ENCODE data around the gene SPDEF. TPM values are rescaled to one million over a fixed set of nuclear protein-coding genes. Genes with fewer than 3 reads are reported as not detected.

SPDEF gene
- total RNA-seq, 6 experiments from 2014 or later, result not detected

DNA sequence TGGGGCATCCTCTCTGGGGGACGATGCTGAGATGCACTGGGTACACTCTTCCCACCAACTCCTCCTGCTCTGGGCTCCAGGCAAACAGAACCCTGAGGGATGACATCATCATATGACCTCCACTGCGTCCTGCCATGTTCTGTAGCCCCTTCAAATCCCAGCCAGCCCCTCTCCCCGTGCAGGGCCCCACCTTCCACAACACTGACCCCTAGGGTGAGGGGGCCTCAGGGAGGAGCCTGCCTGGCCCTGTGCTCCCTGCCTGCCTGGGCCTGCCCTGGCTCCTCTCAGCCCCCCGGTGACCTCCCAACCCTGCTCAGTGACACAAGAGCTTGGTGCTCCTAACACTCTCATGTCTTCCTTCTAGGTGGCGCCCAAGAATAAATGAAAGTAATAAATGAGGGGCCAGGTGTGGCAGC lies 9.6 kb upstream of the SPDEF start:
- no peaks in the 10 kb centered on the region for H3K27me3 ChIP-seq
- H3K36me3 ChIP-seq, result no peaks in the 10 kb centered on the region
- no peak overlapping the region for H3K4me3 ChIP-seq
- DNase-seq, result no peak
- TF ChIP-seq POLR2A (IDR thresholded peaks at IDR 0.05), result no peak
- TF ChIP-seq, protein P1, sequence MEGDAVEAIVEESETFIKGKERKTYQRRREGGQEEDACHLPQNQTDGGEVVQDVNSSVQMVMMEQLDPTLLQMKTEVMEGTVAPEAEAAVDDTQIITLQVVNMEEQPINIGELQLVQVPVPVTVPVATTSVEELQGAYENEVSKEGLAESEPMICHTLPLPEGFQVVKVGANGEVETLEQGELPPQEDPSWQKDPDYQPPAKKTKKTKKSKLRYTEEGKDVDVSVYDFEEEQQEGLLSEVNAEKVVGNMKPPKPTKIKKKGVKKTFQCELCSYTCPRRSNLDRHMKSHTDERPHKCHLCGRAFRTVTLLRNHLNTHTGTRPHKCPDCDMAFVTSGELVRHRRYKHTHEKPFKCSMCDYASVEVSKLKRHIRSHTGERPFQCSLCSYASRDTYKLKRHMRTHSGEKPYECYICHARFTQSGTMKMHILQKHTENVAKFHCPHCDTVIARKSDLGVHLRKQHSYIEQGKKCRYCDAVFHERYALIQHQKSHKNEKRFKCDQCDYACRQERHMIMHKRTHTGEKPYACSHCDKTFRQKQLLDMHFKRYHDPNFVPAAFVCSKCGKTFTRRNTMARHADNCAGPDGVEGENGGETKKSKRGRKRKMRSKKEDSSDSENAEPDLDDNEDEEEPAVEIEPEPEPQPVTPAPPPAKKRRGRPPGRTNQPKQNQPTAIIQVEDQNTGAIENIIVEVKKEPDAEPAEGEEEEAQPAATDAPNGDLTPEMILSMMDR (IDR thresholded peaks at IDR 0.05), result no peak
- no peaks in the 10 kb centered on the region for H3K9me3 ChIP-seq
- no peak for ATAC-seq
- intact Hi-C loops (cut with DNase I), result no loop called here
- H3K4me1 ChIP-seq, result no peaks in the 10 kb centered on the region
- 67% methylated on average over 4 of the region's 5 CpGs for WGBS (ENCODE audit: insufficient coverage, low coverage, low lambda C conversion rate, missing lambda C conversion rate)
- H3K27ac ChIP-seq, result no peak overlapping the region

DNA sequence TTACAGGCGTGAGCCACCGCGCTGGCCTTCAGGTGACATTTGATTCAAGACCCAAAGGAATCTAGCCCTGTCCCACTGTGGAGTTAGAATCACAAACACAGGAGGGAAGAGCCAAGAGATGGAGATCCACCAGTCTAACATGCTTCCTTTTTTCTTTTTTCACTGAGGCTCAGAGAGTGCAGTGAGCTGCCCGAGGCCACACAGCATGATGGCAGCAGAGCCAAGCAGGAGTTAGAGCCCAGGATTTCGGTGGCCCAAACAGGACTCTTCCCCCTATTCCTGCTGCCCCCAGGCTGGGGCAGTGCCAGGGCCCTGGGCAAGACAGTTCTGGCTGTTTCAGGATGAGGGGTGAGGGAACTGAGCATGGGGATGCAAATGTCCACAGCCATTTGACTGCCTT lies 8.1 kb upstream of the SPDEF start:
- Histone ChIP-seq H3K9me3 (no peaks in the 10 kb centered on the region), H3K36me3 (no peaks in the 10 kb centered on the region), H3K27me3 (no peaks in the 10 kb centered on the region), H3K4me1 (no peaks in the 10 kb centered on the region), H3K4me3 (no peak overlapping the region), H3K27ac (no peak overlapping the region)
- DNase-seq (no peak), ATAC-seq (no peak)
- intact Hi-C loops (cut with DNase I), result no loop called here
- TF ChIP-seq, protein P1 (IDR thresholded peaks at IDR 0.05), result no peak
- TF ChIP-seq POLR2A (IDR thresholded peaks at IDR 0.05), result no peak
- WGBS (ENCODE audit: insufficient coverage, low coverage, low lambda C conversion rate, missing lambda C conversion rate), result 94% methylated on average over 5 of the region's 5 CpGs

DNA sequence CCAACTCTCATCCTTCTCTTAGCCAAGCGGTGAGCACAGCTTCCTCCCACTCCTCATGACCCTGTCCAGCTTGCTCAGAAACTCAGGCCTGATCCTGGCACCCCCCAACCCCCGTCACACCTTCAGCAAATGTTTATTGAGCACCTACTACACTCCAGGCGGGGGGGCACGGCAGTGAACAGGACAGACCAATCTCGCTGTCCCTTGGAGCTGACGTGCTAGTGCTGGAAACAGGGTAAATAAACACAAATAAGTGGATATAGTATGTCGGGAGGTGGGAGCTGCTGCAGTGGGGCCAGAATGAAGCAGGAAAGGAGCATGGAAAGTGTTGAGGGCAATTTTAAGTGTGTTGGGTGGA lies 7.4 kb upstream of the SPDEF start:
- TF ChIP-seq, protein P1 (IDR thresholded peaks at IDR 0.05), result no peak
- TF ChIP-seq POLR2A (IDR thresholded peaks at IDR 0.05), result no peak
- 67% methylated on average over 6 of the region's 7 CpGs for WGBS (ENCODE audit: insufficient coverage, low coverage, low lambda C conversion rate, missing lambda C conversion rate)
- intact Hi-C loops (cut with DNase I), result no loop called here
- DNase-seq, result no peak
- H3K4me1 ChIP-seq, result no peaks in the 10 kb centered on the region
- H3K36me3 ChIP-seq, result no peaks in the 10 kb centered on the region
- no peak overlapping the region for H3K4me3 ChIP-seq
- no peaks in the 10 kb centered on the region for H3K9me3 ChIP-seq
- ATAC-seq, result no peak
- H3K27me3 ChIP-seq, result no peaks in the 10 kb centered on the region
- no peak overlapping the region for H3K27ac ChIP-seq

DNA sequence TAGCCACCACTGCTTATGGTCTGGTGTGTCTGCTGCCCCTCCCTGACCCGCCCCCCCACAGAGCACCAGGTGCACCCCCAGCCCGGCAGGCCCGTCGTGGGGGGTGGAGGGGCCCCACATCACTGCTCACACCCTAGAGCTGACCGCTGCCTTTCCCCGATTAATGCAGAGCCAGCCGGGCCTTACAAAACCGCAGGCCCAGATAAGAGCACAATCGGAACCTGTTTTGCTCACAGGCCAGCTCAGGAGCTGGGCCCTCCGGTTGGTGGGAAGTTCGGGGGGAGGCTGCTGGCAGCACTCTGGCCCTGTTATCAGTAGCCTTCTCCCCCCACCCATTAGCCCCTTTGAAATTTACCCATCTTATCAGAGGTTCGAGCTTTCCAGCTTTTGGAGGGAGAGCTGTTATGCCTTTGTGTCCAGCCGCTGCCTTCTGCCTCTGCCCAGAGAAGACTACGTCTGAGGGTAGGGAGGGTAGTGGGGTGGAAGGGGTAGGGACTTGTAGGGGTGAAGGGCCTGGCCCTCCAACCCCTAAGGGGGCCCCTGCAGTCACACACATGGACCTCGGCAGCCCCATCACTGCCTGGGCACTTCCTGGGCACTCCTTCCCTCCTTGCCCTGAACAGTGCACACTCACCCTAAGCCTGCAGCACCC lies 6.9 kb upstream of the SPDEF start:
- intact Hi-C loops (cut with DNase I), result no loop called here
- ATAC-seq, result no peak
- DNase-seq, result no peak
- 100% methylated on average over 2 of the region's 15 CpGs for WGBS (ENCODE audit: insufficient coverage, low coverage, low lambda C conversion rate, missing lambda C conversion rate)
- no peaks in the 10 kb centered on the region for H3K36me3 ChIP-seq
- no peaks in the 10 kb centered on the region for H3K27me3 ChIP-seq
- no peaks in the 10 kb centered on the region for H3K9me3 ChIP-seq
- TF ChIP-seq POLR2A (IDR thresholded peaks at IDR 0.05), result no peak
- TF ChIP-seq, protein P1 (IDR thresholded peaks at IDR 0.05), result no peak
- no peak overlapping the region for H3K4me3 ChIP-seq
- H3K27ac ChIP-seq, result no peak overlapping the region
- H3K4me1 ChIP-seq, result no peaks in the 10 kb centered on the region

DNA sequence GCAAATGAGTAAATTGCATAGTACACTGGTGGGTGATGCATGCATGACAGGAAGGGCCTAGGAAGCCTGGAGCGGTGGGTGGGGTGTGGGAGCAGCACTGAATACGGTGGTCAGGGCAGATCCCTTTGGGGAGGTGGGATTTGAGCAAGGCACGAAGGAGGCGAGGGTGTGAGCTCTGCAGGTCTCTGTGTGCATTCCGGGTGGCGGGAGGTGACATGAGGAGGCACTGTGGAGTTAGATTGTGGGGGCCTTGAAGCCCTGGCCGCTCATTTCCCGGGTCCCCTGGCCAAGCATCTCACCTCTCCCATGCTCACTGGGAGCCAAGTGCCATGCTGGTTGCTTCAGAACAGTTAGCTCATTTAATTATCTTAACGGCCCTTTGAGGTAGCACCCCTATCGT lies 6.2 kb upstream of the SPDEF start:
- no peak overlapping the region for H3K27ac ChIP-seq
- DNase-seq, result no peak
- no peaks in the 10 kb centered on the region for H3K9me3 ChIP-seq
- intact Hi-C loops (cut with DNase I), result no loop called here
- no peaks in the 10 kb centered on the region for H3K4me1 ChIP-seq
- no peaks in the 10 kb centered on the region for H3K36me3 ChIP-seq
- H3K27me3 ChIP-seq, result no peaks in the 10 kb centered on the region
- no peak overlapping the region for H3K4me3 ChIP-seq
- 90% methylated on average over 2 of the region's 10 CpGs for WGBS (ENCODE audit: insufficient coverage, low coverage, low lambda C conversion rate, missing lambda C conversion rate)
- ATAC-seq, result no peak
- TF ChIP-seq, protein P1 (IDR thresholded peaks at IDR 0.05), result no peak
- no peak for TF ChIP-seq POLR2A (IDR thresholded peaks at IDR 0.05)
